Heart left ventricle (tissue), 16 donors: Measurements from ENCODE around the gene RNF215. TPM values are rescaled to one million over a fixed set of nuclear protein-coding genes. Genes with fewer than 3 reads are reported as not detected.
A peak's percentile ranks its signal among the peaks of the same experiment; 100 is the strongest.

Source experiments
- ATAC-seq, 4 donors: fragments of 200-7000 bp; cut with Tn5 transposase; one replicate each; pipeline ENCODE4 v1.9.1; 2020 to 2022; ENCODE audit warnings: moderate library complexity in 4 of 4, mild to moderate bottlenecking in 3 of 4, moderate number of reproducible peaks in 1 of 4
- DNase-seq, 5 donors: peaks; one replicate each; pipeline ENCODE4 v3.0.0-alpha.2; 2020
- H3K27ac ChIP-seq, 12 donors: fragments of 200-600 bp; sonication (generic) in 4 of 12; one replicate each; pipeline versions ENCODE4 v1.5.0 to v1.8.0; 2016 to 2022; ENCODE audit warnings: mild to moderate bottlenecking in 2 of 12
- H3K27me3 ChIP-seq, 9 donors: fragments of 200-600 bp; sonication (generic) in 2 of 9; one replicate each; pipeline versions ENCODE4 v1.5.1 to v1.8.0; 2016 to 2022; ENCODE audit warnings: mild to moderate bottlenecking in 3 of 9
- H3K36me3 ChIP-seq, 9 donors: fragments of 200-600 bp; sonication (generic) in 2 of 9; one replicate each; pipeline versions ENCODE4 v1.5.0 to v1.8.0; 2018 to 2022; ENCODE audit warnings: mild to moderate bottlenecking in 2 of 9
- H3K4me1 ChIP-seq, 12 donors: fragments of 200-600 bp; sonication (generic) in 4 of 12; one replicate each; pipeline versions ENCODE4 v1.5.0 to v1.8.0; 2016 to 2022; ENCODE audit warnings: mild to moderate bottlenecking in 3 of 12
- H3K4me3 ChIP-seq, 12 donors: fragments of 200-600 bp; sonication (generic) in 4 of 12; one replicate each; pipeline versions ENCODE4 v1.5.0 to v1.8.0; 2017 to 2022; ENCODE audit warnings: mild to moderate bottlenecking in 9 of 12, moderate library complexity in 4 of 12
- H3K9me3 ChIP-seq, 12 donors: fragments of 200-600 bp; sonication (generic) in 4 of 12; one replicate each; pipeline versions ENCODE4 v1.5.0 to v1.8.0; 2016 to 2022; ENCODE audit warnings: mild to moderate bottlenecking in 1 of 12
- POLR2A ChIP-seq, 2 donors: fragments of 450-650 bp; IDR thresholded peaks; one replicate each; pipeline ENCODE4 v1.6.1; 2017; ENCODE audit warnings: antibody characterized with exemption in 2 of 2, mild to moderate bottlenecking in 2 of 2, moderate library complexity in 2 of 2
- WGBS, 4 donors: extraction: QIAGEN DNeasy Blood & Tissue Kit in 2 of 4; methylation state at CpG; one replicate each; pipeline versions ENCODE4 v1.1.5 to v1.1.7; 2013 to 2018; 5-methylcytosine and 5-hydroxymethylcytosine counted together
- intact Hi-C, 10 donors: fragments of 100-400 bp; cut with DNase I; formaldehyde crosslinking; loops; one replicate each; pipeline versions ENCODE4 v1.11.1 to v1.14.2; 2022
- polyA plus RNA-seq, 2 donors: library from polyadenylated mRNA; stranded (reverse); fragments of 200-250 nt; gene quantifications; one replicate each; pipeline ENCODE4 v1.2.3, GENCODE V29; 2013
- total RNA-seq, 9 donors: library from RNA; depleted of rRNA in 2 of 9; stranded (reverse); fragments of >200 nt in 2 of 9; fragmentation: NEBNext Ultra II Directional in 3 of 9; extraction: Animal tissue kit (Norgen Biotek cat#: 25700) in 3 of 9; gene quantifications; one replicate each; pipeline versions ENCODE4 v1.1.0 to v1.2.4, GENCODE V29; 2016 to 2023
- TF ChIP-seq, protein P1 (sequence below), 12 donors: fragments of 200-600 bp; sonication (generic) in 4 of 12; IDR thresholded peaks; one replicate each; pipeline versions ENCODE4 v1.5.0 to v1.8.0; 2018 to 2022; ENCODE audit warnings: antibody characterized with exemption in 12 of 12, mild to moderate bottlenecking in 5 of 12
- donor health status: ischemic (EF 13 %, LVEDD 7.1; RV severe dilation, severe dysfunction).
- donor health status: healthy with polysubstance abuse.
- donor health status: DM: no; HTN: yes; CAD: no.
- donor health status: DM: no; HTN: no; CAD: no.
- donor health status: ischemic (EF 25% LVEDD 6.9; RV normal size, moderate dysfunction).
- donor health status: ischemic (EF 25% LVEDD 5.7; RV mildly dilated, moderate dysfunction).
- donor health status: healthy.
- donor health status: DM: yes; HTN: yes; CAD: no.
- donor health status: ischemic (EF 35%, LVEDD 5.7; RV mildly dilated, moderate dysfunction).
- donor health status: nonischemic (EF 11% LVEDD 7.7; RV severe dilation, severe dysfunction).
- donor health status: DM: yes; HTN: yes; CAD: no.
- donor health status: PGD.
- donor health status: ischemic (EF 29% LVEDD 5.4; RV normal size, mild dysfunction).
- donor health status: nonischemic (EF 23%, LVEDD 6.1; RV moderate dilation, normal function).

RNF215 gene
- total and polyA plus RNA-seq, 11 donors, result 3.3 to 12.2 (median 6.7) TPM

DNA sequence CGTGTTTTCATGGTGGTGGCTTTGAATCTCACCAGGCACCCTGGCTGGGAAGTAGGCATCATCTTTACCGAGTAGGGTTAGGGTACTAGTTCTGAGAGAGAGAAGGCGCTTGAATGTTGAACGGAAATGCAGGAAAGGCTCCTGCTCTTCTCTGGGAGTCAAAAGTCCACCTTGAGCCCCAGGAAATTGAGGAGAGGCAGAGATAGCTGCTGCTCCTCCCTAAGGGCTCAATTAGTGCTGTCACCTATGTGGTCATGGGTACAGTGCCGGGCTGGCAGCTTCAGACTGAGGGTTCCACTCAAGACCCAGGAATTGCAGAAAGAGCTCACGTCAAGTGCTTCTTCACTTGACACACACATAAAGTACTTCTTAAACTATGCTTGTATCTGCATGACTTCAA is 28.7 kb downstream of the RNF215 start:
- no peak for DNase-seq
- Histone ChIP-seq H3K36me3 (peaks cover 0 to 5% (median 0%) of the 10 kb centered on the region in 9 donors), H3K27me3 (no peaks in the 10 kb centered on the region), H3K4me1 (peaks cover 6 to 35% (median 25%) of the 10 kb centered on the region in 12 donors), H3K4me3 (no peak overlapping the region), H3K9me3 (no peaks in the 10 kb centered on the region), H3K27ac (no peak overlapping the region)
- intact Hi-C loops, result no loop called here
- no peak for ATAC-seq
- no peak for TF ChIP-seq POLR2A (IDR thresholded peaks at IDR 0.05)
- TF ChIP-seq, protein P1, sequence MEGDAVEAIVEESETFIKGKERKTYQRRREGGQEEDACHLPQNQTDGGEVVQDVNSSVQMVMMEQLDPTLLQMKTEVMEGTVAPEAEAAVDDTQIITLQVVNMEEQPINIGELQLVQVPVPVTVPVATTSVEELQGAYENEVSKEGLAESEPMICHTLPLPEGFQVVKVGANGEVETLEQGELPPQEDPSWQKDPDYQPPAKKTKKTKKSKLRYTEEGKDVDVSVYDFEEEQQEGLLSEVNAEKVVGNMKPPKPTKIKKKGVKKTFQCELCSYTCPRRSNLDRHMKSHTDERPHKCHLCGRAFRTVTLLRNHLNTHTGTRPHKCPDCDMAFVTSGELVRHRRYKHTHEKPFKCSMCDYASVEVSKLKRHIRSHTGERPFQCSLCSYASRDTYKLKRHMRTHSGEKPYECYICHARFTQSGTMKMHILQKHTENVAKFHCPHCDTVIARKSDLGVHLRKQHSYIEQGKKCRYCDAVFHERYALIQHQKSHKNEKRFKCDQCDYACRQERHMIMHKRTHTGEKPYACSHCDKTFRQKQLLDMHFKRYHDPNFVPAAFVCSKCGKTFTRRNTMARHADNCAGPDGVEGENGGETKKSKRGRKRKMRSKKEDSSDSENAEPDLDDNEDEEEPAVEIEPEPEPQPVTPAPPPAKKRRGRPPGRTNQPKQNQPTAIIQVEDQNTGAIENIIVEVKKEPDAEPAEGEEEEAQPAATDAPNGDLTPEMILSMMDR (IDR thresholded peaks at IDR 0.05), result no peak
- 92 to 93% (median 93%) methylated on average over 6 of the region's 6 CpGs for WGBS, 4 donors

DNA sequence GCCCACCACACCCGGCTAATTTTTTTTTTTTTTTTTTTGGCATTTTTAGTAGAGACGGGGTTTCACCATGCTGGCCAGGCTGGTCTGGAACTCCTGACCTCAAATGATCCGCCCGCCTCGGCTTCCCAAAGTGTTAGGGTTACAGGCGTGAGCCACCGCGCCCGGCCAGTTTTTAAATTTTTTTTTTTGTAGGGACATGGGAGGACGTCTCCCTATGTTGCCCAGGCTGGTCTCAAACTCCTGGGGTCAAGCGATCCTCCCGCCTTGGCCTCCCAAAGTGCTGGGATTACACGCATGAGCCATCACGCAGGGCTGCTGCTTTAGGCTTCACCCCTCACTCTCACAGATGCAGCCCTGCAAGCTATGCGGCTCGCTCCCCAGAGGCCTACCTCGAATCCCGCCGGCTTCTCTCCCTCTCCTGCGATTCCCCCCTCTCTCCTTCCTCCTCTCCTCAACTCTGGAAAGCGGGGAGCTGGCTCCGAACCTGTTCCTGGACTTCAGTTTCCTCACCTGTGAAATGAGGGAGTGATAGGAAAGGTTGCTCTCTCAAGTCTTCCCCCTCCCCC is 29.5 kb downstream of the RNF215 start:
- Histone ChIP-seq H3K27me3 (no peaks in the 10 kb centered on the region), H3K4me1 (peaks cover 6 to 38% (median 25%) of the 10 kb centered on the region in 12 donors), H3K4me3 (peak overlapping the region in 8 of 12 donors; percentile 73 to 100 (median 82)), H3K9me3 (no peaks in the 10 kb centered on the region), H3K27ac (no peak overlapping the region), H3K36me3 (peaks cover 0 to 9% (median 4%) of the 10 kb centered on the region in 9 donors)
- ATAC-seq (no peak), DNase-seq (no peak)
- no peak for TF ChIP-seq POLR2A (IDR thresholded peaks at IDR 0.05)
- TF ChIP-seq, protein P1 (IDR thresholded peaks at IDR 0.05), result no peak
- intact Hi-C loops, result loop anchor here in 6 of 10 donors (2.0 kb wide), 3 partner anchors 29 to 69 kb away; partner anchors contain the start of genes CASTOR1 (in 5 of the 6), RNF215 (in 1 of the 6) and TBC1D10A (in 1 of the 6)
- 52 to 68% (median 60%) methylated on average over 22 of the region's 22 CpGs for WGBS, 4 donors

DNA sequence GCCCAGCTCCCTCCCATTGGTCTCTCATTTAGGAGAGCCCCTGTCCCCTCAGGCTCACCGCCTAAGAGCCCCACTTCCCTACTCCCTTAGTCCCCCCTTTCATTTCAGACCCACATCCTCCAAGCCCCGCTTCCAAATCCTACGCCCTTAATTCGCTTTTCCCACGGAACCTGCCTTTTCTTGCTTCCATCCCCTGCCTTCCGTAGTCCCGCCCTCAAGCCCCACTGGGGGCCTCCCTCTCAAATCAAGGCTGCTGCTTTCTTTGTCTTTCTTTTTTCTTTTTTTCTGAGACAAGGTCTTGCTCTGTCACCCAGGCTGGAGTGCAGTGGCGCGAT is 30.0 kb downstream of the RNF215 start:
- WGBS, 4 donors, result 2 to 5% (median 3%) methylated on average over 9 of the region's 9 CpGs
- Histone ChIP-seq H3K9me3 (no peaks in the 10 kb centered on the region), H3K4me1 (peaks cover 6 to 39% (median 25%) of the 10 kb centered on the region in 12 donors), H3K4me3 (peak overlapping the region; percentile 57 to 100 (median 83)), H3K27me3 (no peaks in the 10 kb centered on the region), H3K27ac (peak overlapping the region in 9 of 12 donors; percentile 92 to 99 (median 97)), H3K36me3 (peaks cover 0 to 14% (median 9%) of the 10 kb centered on the region in 9 donors)
- TF ChIP-seq POLR2A (IDR thresholded peaks at IDR 0.05), result no peak
- TF ChIP-seq, protein P1 (IDR thresholded peaks at IDR 0.05), result no peak
- DNase-seq, result no peak
- no peak for ATAC-seq
- intact Hi-C loops, result loop anchor here in 6 of 10 donors (2.0 kb wide), 3 partner anchors 30 to 68 kb away; partner anchors contain the start of genes CASTOR1 (in 5 of the 6), RNF215 (in 1 of the 6) and TBC1D10A (in 1 of the 6)

DNA sequence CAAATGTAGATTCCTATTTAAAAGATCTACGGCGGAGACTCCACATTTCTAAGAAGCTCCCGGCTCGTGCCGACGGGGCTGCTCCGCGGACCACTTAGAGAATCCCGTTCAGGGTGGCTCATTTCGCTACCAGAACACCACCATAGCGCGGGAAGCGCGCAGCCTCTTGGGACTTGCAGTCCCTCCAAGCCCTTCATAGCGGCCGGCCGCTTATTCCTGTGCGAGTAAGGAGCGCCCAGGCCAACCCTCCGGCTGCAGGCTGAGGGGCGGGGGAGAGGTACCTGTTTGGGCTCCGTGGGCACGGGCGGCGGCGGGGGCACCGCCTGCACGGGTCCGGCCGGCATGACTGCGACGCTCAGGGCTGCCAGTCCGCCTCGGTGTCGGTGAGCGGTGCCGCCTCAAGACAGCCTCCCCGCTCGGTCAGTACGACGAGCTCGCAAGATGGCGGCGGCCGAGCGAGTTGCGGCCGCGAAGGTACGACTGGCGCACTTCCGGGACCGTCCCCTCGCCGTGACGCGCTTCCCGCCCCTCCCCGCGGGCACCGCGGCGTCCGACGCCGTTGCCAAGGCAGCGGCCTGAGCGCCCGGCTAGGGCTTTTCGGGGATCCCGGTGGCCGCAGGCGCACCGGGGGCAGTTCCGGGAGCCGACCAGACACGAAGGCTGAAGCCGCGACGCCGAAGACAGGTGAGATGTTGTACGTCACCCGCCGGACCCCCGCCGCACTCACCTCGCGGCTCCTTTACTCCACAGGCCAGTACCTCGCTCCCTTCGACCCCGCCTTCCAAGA is 30.6 kb downstream of the RNF215 start, which contains the start of the genes CCDC157 and SF3A1:
Gene CCDC157 (plus strand): TSS at position 559 of the 787 bp plus-strand sequence. CDS start 8,994 bp downstream, outside the sequence.
Gene SF3A1 (minus strand): TSS at position 446 of the 787 bp plus-strand sequence. CDS start 102 bp downstream, at position 344.
- ATAC-seq (peak; percentile 93 to 99 (median 98)), DNase-seq (peak; percentile 89 to 93 (median 92))
- Histone ChIP-seq H3K4me3 (peak within 1 kb of the TSS; percentile 57 to 100 (median 83)), H3K4me1 (peaks cover 6 to 39% (median 25%) of the 10 kb centered on the region in 12 donors), H3K9me3 (no peaks in the 10 kb centered on the region), H3K36me3 (peaks cover 0 to 20% (median 15%) of the 10 kb centered on the region in 9 donors), H3K27me3 (no peaks in the 10 kb centered on the region), H3K27ac (peak within 1 kb of the TSS; percentile 92 to 99 (median 97))
- 0% methylated on average over 32 to 91 of the region's 91 CpGs for WGBS, 4 donors
- intact Hi-C loops, result loop anchor here in 6 of 10 donors (1.0 to 2.0 kb wide), 4 partner anchors 30 to 68 kb away; partner anchors contain the start of genes CASTOR1 (in 6 of the 6), RNF215 (in 1 of the 6) and TBC1D10A (in 1 of the 6)
- peak in 1 of 2 donors; percentile 90 for TF ChIP-seq POLR2A (IDR thresholded peaks at IDR 0.05)
- TF ChIP-seq, protein P1 (IDR thresholded peaks at IDR 0.05), result peak in 3 of 12 donors; percentile 6 to 23 (median 6)
